Measurements from ENCODE around the gene RNASE4.

RNASE4 gene

GRCh38 chr14:20668969-20669368, 15.4 kb upstream of the RNASE4 start:
- in situ Hi-C loops (cut with HindIII; ENCODE audit: low pct_ligation_motif_present, low pct_unique_long_range_greater_than_20kb, low sequenced_read_pairs) = no loop called here
- DNase-seq = no peak

- DNase-seq = no peak
Measured at GRCh38 chr14:20671597-20672283, 12.6 kb upstream of the RNASE4 start.

GRCh38 chr14:20675669-20676068, 8.7 kb upstream of the RNASE4 start:
- in situ Hi-C loops (cut with HindIII; ENCODE audit: low pct_ligation_motif_present, low pct_unique_long_range_greater_than_20kb, low sequenced_read_pairs) = no loop called here
- DNase-seq = no peak

More at GRCh38 chr14:20671597-20672283, 12.6 kb upstream of the RNASE4 start:
- in situ Hi-C loops (cut with HindIII; ENCODE audit: low pct_ligation_motif_present, low pct_unique_long_range_greater_than_20kb, low sequenced_read_pairs) = no loop called here

- no peak for DNase-seq
- in situ Hi-C loops (cut with HindIII; ENCODE audit: low pct_ligation_motif_present, low pct_unique_long_range_greater_than_20kb, low sequenced_read_pairs) = no loop called here
Measured at GRCh38 chr14:20676072-20676471, 8.3 kb upstream of the RNASE4 start.

GRCh38 chr14:20679907-20680306, 4.5 kb upstream of the RNASE4 start:
- in situ Hi-C loops (cut with HindIII; ENCODE audit: low pct_ligation_motif_present, low pct_unique_long_range_greater_than_20kb, low sequenced_read_pairs) = no loop called here

GRCh38 chr14:20680363-20680762, 4.0 kb upstream of the RNASE4 start:
- no peak for DNase-seq
- in situ Hi-C loops (cut with HindIII; ENCODE audit: low pct_ligation_motif_present, low pct_unique_long_range_greater_than_20kb, low sequenced_read_pairs) = no loop called here

More at GRCh38 chr14:20679907-20680306, 4.5 kb upstream of the RNASE4 start:
- DNase-seq = peak; percentile 41

- no peak for DNase-seq
- in situ Hi-C loops (cut with HindIII; ENCODE audit: low pct_ligation_motif_present, low pct_unique_long_range_greater_than_20kb, low sequenced_read_pairs) = no loop called here
Measured at GRCh38 chr14:20680843-20681347, 3.5 kb upstream of the RNASE4 start.

GRCh38 chr14:20681348-20682126, 2.8 kb upstream of the RNASE4 start:
- in situ Hi-C loops (cut with HindIII; ENCODE audit: low pct_ligation_motif_present, low pct_unique_long_range_greater_than_20kb, low sequenced_read_pairs) = no loop called here
- DNase-seq = peak; percentile 87

GRCh38 chr14:20682127-20682434, 2.3 kb upstream of the RNASE4 start:
- DNase-seq = no peak
- in situ Hi-C loops (cut with HindIII; ENCODE audit: low pct_ligation_motif_present, low pct_unique_long_range_greater_than_20kb, low sequenced_read_pairs) = no loop called here

- in situ Hi-C loops (cut with HindIII; ENCODE audit: low pct_ligation_motif_present, low pct_unique_long_range_greater_than_20kb, low sequenced_read_pairs) = no loop called here
- DNase-seq = peak; percentile 90
Measured at GRCh38 chr14:20682435-20683124, 1.8 kb upstream of the RNASE4 start.

- DNase-seq = peak; percentile 86
- in situ Hi-C loops (cut with HindIII; ENCODE audit: low pct_ligation_motif_present, low pct_unique_long_range_greater_than_20kb, low sequenced_read_pairs) = no loop called here
Measured at GRCh38 chr14:20683125-20683890, 1.1 kb upstream of the RNASE4 start.

- in situ Hi-C loops (cut with HindIII; ENCODE audit: low pct_ligation_motif_present, low pct_unique_long_range_greater_than_20kb, low sequenced_read_pairs) = no loop called here
- DNase-seq = peak; percentile 38
Measured at GRCh38 chr14:20684662-20685456, 499 bp downstream of the RNASE4 start.

GRCh38 chr14:20686386-20687143, 2.2 kb downstream of the RNASE4 start:
- in situ Hi-C loops (cut with HindIII; ENCODE audit: low pct_ligation_motif_present, low pct_unique_long_range_greater_than_20kb, low sequenced_read_pairs) = no loop called here

GRCh38 chr14:20687362-20688166, 3.2 kb downstream of the RNASE4 start:
- in situ Hi-C loops (cut with HindIII; ENCODE audit: low pct_ligation_motif_present, low pct_unique_long_range_greater_than_20kb, low sequenced_read_pairs) = no loop called here
- DNase-seq = no peak

More at GRCh38 chr14:20686386-20687143, 2.2 kb downstream of the RNASE4 start:
- no peak for DNase-seq

GRCh38 chr14:20688167-20688839, 3.9 kb downstream of the RNASE4 start, which contains the start of gene ANG:
Gene ANG, plus strand, starts transcription at chr14:20688764. Its CDS starts 4,801 bp downstream, at chr14:20693565.
- in situ Hi-C loops (cut with HindIII; ENCODE audit: low pct_ligation_motif_present, low pct_unique_long_range_greater_than_20kb, low sequenced_read_pairs) = no loop called here
- no peak for DNase-seq

Measured in ACHN (cell line).